B cell (primary cell): Measurements from ENCODE around the gene LIPH.
"Not testable (repeated sequence)": the region's sequence is repeated elsewhere in the genome, so short reads cannot be mapped to it uniquely, and the experiment has no call there.

Experiments used
- CTCF ChIP-seq: fragments of 200-600 bp; IDR thresholded peaks from one replicate; pipeline ENCODE4 v1.8.0; 2022; ENCODE audit warnings: antibody characterized with exemption, mild to moderate bottlenecking
- EZH2 ChIP-seq: IDR thresholded peaks from 2 replicates; pipeline ENCODE4 v1.6.1; 2012; ENCODE audit warnings: borderline replicate concordance, low read depth, mild to moderate bottlenecking, moderate library complexity, low read length; ENCODE audit not compliant: insufficient read depth, poor library complexity, severe bottlenecking

- TF ChIP-seq CTCF, EZH2: not testable (repeated sequence)
Measured at GRCh38 chr3:185474922-185475321, 77.5 kb downstream of the LIPH start.
